Dedifferentiated amniotic fluid mesenchymal stem cell (primary cell): ENCODE data around the gene CHST11.

Experiments
- DNase-seq: peaks from one replicate; pipeline ENCODE4 v3.0.0-alpha.2; 2016; ENCODE audit errors: extremely low spot score

CHST11 gene

DNA sequence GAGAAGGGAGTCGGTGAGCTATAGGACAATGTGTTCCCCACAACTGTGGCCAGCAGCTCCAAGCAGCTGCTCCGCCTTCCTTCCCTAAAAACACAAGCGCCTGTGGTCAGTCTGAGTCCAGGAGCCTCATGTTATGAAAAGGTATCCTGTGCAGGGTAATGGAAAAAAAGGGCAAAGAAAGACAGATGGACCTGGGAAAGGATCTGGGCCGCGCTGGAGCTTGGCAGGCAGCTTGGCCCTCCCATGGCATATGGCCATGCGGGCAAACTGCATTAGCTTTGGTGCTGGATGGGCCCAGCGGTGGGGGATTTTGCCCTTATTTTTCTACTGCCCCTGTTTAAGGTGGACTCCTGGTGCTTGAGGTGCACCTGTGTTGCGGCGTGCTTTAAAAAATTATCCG is 23.7 kb upstream of the CHST11 start:
- DNase-seq, result no peak

DNA sequence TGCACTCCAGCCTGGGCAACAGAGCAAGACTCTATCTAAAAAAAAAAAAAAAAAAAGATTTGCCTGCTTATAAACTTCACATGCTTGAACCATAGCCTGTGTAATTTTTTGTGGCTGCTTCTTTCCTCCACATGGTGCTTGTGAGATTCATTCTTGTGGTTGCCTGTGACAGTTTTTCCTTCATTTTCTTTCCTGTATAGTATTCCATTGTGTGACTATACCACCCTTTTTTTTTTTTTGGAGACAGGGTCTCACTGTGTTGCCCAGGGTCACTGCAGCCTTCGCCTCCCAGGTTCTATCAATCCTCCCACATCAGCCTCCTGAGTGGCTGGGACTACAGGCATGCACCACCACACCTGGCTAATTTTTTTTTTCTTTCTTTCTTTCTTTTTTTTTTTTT is 22.6 kb upstream of the CHST11 start:
- no peak for DNase-seq

DNA sequence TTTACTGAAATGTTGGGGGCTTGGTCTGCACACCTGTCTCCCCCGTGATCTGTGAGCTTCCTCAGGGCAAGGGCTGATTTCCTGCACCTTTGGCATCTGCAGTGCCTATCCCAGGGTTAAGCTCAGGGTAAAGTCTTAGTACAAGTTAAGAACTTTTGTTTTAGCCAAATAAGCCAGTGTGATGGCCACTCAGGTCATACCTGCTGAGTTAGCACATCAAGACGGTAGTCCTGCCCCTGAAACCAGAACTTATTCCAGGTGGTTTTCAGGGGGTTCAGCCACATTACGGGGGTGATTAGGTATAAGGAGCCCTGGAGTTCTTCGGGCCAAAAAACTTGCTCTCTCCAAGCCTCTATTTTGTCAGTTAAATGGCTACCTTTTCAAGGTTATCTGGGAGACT is 21.6 kb upstream of the CHST11 start:
- no peak for DNase-seq

DNA sequence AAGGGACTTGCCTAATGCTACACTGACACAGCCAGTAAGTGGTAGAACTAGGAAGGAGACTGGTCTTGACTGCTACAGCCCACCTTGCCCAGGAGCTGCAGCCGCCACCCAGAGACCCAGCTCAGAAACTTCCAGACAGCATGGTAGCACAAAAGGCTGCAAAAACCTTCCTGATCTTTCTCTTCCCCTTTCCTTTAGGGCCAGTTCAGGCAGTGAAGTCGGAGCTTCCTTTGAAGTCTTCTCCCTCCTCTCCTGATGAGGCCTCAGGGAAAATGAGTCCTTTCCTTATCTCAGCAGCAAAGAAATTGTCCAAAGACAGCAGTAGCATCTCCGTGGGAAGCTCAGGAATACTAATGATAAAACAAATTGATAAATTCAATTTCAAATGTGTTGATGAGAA is 21.0 kb upstream of the CHST11 start:
- no peak for DNase-seq

DNA sequence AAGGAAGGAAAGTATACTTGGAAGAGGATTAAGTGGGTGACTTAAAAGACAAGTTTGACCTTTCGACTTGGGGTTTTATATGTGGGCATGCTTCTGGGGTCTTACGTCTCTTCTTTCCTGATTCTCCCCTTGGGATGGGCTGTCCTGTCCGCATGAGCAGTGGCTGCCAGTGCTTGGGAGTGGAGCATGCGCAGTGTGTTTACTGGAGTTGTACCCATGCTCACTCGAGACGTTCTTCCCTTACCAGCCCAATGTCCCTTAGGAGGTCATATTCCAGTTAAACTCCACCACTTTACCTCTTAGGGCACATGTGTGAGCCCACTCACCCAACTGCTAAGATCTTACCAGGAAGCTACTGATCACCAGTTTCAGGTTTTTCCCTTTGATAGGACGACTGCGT is 20.0 kb upstream of the CHST11 start:
- no peak for DNase-seq

DNA sequence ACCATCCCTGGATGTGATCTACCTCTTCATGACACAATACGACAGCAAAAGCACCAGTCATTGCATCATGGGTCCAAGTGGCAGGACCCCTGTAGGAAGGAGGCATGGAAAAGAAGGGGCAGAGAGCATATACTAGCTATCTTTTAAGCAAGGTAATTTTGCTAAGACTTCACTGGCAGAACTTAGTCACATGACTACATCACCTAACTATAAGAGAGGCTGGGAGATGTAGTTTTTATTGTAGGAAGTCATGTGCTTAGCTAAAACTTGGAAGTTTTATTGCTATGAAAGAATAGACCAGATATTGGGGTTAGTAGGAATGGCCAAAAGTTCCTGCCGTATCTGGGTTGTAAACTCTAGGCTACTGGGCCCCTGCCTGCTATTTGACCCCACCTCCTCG is 18.6 kb upstream of the CHST11 start:
- DNase-seq, result no peak

DNA sequence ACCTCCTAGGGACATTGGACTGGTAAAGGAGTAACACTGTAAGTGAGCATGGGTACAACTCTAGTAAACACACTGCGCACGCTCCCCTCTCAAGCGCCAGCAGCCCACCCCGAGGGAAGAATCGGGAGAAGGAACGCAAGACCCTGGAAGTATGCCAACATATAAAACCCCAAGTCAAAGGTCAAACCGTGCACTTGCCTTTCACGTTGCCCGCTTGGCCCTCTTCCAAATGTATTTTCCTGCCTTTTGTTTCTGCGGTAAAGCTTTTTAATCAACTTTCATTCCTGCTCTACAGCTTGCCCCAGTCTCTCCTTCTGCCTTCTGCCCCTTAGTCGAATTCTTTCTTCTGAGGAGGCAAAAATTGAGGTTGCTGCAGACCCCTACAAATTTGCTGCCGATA is 17.6 kb upstream of the CHST11 start:
- DNase-seq, result no peak

DNA sequence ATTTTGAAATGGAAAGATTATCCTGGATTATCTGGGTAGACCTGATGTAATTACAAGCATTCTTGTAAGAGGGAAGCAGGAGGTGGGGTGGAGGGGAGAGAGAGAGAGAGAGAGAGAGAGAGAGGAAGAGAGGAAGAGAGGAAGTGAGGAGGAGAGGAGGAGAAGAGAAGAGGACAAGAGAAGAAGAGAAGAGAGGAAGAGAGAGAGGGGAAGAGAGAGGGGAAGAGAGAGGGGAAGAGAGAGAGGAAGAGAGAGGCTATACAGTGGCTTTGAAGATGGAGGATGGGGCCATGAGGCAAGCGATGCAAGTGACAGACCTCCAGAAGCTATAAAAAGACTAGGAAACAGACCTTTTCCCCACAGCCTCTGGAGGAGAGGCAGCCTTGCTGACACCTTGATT is 13.7 kb upstream of the CHST11 start:
- no peak for DNase-seq

DNA sequence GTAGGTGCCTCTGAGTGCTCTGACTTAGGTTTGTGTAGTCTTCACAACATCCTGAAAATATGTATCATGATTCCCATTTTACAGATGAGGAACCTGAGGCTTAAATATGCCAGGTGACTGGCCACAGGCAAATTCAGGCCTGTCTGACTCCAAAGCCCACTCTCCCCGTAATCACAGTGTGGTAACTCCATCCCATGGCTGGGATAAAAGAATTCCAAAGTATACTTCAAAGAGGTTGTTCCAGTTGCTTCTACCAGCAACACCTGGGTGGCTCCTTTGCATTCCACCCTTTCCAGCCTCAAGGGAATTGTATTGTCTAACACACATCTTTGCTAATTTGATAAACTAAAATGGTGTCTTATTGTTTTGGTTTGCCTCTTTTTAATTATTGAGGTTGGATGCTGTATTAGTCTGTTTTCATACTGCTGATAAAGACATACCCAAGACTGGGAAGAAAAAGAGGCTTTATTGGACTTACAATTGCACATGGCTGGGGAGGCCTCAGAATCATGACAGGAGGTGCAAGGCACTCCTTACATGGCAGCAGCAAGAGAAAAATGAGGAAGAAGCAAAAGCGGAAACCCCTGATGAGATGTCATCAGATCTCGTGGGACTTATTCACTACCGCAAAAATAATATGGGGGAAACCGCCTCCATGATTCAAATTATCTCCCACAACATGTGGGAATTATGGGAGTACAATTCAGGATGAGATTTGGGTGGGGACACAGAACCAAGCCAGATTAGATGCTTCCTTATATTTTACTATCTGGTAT is 9.9 kb upstream of the CHST11 start:
- no peak for DNase-seq

DNA sequence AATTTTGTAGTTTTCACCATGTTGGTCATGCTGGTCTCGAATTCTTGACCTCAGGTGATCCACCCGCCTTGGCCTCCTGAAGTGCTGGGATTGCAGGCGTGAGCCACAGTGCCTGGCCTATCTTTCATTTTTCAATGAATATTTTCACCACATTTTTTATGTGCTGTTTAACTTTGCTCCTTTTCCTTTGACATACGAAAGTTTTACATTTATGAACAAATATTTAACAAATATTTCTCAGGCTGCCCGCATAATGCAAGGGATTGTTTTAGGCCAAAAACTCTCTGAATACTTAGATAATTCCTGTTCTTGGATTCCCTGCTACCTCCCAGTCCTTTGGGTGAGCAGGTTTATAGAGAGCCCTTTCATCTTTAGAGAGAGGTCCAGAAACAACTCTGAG is 8.7 kb upstream of the CHST11 start:
- DNase-seq, result no peak

DNA sequence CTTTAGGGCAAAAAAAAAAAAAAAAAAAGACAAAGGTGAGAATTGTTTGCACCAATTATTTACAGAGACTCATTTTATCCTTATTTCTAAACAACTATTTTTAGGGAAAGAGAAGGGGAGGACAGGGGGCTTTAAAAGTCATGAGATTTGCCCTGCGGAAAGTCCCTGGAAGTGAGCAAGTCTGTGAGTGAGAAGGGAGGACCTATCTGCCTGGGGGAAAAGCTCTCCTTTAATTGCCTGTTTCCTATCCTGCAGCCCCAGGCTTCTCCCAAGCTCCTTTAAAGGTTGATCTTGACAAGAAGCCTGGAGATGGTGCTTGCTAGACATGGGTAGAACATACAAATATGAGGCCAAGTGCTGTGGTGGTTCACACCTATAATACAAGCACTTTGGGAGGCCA is 8.3 kb upstream of the CHST11 start:
- DNase-seq, result no peak

DNA sequence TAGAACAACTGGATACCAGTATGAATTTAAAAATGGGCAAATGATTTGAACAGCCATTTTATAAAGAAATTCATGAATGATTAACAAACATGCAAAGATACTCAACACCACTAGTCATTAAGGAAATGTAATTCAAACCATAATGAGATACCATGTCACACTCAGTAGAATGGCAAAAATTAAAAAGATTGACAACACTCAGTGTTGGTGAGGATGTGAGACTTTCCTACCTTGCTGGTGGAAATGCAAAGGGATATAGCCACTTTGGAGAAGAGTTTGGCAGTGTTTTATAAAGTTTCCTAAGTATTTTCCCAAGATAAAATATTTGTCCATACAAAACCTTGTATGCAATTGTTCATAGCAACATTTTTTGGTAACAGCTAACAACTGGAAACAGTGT is 6.0 kb upstream of the CHST11 start:
- no peak for DNase-seq

DNA sequence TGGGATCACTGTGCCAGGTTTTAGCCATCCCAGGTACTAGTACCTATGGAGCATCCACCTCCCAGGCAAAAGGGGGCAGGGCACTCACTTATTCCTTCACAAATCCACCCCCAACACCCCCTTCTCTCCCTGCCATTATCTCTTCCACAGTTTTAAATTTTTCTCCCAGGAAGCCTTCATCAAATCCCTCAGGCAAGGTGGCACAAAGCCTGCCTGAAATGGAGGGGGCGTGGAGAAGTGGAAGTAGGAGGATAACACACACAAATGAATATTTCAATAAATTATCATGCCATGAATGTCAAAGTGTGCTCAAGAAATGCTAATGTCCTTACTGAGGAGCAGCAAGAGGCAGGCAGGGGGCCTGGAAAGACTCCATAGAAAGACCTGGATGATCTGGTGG is 4.7 kb upstream of the CHST11 start:
- no peak for DNase-seq

DNA sequence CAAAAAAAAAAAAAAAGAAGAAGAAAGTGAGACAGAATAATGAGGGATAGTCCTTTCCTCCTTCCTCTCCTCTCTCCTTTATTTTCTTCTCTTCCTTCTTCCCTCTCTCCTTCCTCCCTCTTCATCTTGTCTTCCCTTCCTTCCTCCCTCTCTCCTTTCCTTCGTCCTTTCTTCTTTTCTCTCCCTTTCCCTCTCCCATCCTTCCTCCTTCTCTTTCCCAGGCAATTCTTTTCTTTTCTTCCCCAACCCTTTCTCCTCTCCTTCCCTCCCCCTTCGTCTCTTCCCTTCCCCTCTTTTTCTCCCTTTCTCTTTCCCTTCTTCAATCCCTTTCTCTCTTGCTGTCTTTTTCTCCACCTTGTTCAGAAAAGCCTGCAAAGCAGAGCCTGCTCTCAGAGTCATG is 3.6 kb upstream of the CHST11 start:
- DNase-seq, result no peak

DNA sequence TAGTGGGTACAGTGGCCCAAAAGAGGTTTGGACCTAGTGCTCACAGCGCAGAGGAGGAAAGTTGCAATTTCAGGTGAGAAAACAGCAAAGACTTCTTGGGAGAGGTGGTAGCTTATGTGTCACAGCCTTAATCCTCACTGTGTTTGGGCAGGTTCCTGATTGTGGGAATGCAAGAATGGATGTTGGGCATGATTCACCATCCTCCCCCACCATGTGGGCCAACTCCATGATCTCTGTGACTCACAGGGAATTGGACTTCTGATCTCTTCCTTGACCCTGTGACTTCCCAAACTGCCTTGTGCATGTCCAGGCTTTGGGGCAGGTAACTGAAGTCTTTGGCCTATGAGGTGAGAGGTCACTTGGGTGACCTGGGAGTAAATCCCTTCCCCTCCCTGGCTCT is 1.8 kb upstream of the CHST11 start:
- no peak for DNase-seq

DNA sequence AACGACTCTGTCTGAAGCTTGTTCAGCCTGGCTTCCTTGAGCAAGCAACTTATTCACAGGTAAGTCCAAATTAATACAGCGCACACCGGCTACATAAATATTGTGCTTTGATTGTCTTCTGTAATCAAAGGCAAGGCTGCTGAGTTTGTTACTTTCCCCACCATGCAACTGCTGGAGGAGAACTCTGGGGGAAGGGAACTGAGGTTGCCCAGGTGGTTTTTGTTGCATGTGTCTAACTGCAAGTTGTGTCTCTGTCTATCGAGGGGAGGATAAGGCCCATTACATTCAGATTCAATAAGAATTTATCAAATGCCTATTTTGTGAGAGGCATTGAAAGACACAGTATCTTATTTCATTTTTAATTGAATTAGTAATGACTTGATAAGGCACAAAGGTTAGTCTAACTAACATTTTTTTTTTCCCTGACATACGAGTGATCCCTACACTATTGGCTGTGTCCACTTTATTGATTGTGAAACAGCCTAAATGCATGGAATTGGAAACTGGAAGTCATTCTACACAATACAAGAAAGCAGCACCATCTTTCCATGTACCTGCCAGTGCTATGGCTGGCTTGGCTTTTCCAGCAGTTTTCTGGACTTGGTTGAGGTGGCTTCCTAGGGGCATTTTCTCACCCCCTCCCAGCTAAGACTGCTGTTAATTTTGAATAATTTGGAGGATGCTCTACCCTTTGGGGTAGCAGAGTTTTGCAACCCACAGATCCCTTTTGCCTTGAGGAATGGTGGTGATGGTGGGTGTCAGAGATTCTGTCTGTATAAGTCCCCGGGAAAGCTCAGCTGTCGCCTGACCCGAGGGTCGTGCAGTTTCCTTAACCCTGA is 951 bp upstream of the CHST11 start:
- DNase-seq, result no peak

DNA sequence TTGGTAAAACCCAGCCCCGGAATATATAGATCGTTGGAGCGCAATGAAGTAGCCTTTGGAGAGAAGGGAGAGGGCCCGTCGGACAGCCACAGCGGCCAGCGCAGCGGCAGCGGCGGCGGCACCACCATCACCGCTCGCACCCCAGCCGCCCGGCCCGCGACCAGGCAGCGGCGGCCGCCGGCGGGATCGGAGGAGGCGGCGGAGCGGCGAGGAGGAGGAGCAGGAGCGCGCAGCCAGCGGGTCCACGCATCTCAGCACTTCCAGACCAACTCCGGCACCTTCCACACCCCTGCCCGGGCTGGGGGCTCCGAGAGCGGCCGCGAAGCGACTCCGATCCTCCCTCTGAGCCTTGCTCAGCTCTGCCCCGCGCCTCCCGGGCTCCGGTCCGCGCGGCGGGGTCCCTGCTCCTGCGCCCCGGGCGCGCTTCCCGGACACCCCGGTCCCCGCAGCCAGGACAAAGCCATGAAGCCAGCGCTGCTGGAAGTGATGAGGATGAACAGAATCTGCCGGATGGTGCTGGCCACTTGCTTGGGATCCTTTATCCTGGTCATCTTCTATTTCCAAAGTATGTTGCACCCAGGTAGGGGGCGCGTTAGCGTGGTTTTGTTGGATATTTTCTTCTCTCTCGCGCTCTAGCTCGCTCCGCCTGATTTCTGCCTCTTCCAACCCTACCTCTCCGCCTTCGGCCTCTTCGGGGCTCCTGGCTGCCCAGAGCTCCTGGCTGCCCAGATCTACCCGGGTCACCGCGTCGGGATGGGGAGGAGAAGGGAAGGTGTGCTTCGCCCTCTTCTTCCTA is 400 bp downstream of the CHST11 start:
- DNase-seq, result peak; percentile 53

DNA sequence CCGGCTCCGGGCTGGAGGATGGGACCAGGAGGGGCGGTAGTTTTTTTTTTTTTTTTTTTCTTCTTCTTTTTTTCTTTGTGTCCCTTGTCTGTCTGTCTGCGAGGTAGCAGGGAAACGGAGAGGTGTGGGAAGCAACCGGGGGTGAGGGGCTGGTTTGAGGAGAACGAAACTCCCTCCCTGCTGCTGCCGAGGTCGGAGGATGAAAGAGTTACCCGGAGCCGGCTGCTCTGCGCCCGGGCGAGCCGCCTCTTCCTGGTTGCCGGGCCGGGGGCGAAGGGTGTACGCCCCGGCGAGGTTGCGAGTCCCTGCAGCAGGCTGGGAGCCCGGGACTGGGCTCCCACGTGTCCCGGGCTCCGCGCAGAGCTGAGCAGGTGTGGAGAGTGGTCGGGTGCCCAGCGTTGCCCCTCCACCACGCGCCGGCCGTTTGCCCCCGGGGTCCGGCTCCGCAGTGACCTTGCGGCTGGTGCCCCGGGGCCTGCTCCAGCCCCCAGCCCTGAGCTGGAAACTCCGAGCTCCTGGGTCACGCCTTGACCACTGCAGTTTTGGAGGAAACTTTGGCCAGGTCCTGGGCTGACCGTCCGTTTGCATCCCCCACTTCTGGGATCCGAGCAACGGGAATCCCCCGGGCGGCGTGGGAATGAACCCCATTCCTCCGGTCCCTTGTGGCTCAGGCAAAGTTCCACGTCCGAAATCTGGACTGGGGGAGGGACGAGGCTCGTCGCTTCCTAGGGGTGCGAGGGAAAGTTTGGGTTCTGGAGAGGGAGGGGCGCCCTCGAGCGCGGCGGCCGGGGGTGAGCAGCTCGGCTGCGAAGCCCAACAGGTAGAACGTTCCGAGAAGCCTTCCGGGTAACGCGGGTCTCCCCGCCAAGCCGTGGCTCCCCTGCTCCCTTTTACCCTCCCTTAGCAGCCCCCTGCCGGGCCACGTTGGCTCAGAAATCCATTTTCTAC is 1.3 kb downstream of the CHST11 start:
- DNase-seq, result no peak

DNA sequence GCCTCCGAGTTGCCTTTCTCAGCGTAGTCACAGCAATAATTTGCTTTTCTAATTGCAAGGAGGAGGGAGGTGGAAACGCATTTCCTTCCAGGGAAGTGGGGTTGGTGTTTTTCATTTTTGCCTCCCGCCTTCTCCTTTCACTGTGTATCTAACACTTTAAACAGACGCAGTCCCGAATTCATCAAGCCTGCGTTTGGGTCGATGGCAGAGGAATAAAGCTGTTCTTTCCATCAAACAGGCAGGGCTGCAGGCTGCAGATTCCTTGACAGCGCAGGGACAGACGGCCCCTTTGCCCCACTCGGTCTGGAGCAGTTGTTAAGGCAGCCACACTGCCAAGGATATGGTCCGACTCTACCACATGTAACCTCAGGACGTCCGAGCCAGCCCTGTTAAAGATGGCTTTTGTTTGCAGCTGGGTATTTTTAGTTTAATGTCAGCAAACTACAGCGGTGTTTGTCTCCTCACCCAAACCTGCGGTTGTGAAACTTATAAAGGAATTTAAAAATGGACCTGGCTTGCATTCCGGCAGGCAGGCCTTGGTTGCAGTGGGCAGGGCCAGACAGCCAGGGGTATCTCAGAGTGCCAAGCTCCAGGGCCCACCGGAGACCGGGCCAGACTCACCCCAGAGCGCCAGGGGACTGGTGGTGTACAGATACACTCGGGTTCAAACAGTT is 2.1 kb downstream of the CHST11 start:
- no peak for DNase-seq

DNA sequence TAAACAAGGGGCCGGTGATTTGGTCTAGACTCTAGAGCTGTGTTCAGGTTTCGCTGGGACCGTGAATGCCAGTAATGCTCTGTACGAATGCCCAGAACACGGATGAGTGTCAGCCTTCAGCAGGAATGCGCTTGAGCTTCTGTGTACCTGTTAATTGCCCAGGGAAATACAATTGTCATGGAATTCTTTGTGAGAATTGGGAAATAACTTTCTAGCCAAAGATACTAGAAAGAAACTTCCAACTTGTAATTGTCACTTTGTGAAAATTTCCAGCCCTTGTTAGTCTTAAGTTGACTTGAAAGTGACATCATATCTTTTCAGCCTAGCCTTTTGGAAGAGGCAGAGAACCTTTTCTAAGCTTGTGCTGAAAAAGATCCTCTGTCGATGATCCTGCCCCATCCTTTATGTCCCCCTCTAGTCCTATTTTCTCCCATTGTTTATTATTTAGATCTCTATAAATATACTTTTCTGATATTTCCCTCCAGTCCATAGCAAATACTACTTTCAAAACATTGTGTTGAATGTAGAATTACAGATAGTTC is 2.7 kb downstream of the CHST11 start:
- DNase-seq, result no peak
